ENCODE results near the gene TGOLN2.
"Not testable (repeated sequence)": the region's sequence is repeated elsewhere in the genome, so short reads cannot be mapped to it uniquely, and the experiment has no call there.

The TGOLN2 gene

GRCh38 chr2:85368921-85369320, 41.1 kb upstream of the TGOLN2 start:
- TF ChIP-seq CTCF (IDR thresholded peaks at IDR 0.05; ENCODE audit: low read depth, low read length) = no peak
- no peaks in the 10 kb centered on the region for H3K36me3 ChIP-seq

GRCh38 chr2:85367180-85367579, 39.4 kb upstream of the TGOLN2 start:
- Histone ChIP-seq H3K27me3 (no peaks in the 10 kb centered on the region), H3K4me3 (ENCODE audit: low read depth, low read length) (no peak overlapping the region), H3K9me3 (no peaks in the 10 kb centered on the region), H3K4me1 (no peaks in the 10 kb centered on the region), H3K36me3 (no peaks in the 10 kb centered on the region)
- no peak for DNase-seq
- no peak for TF ChIP-seq CTCF (IDR thresholded peaks at IDR 0.05; ENCODE audit: low read depth, low read length)

More at GRCh38 chr2:85368921-85369320, 41.1 kb upstream of the TGOLN2 start:
- H3K4me1 ChIP-seq = no peaks in the 10 kb centered on the region
- H3K4me3 ChIP-seq (ENCODE audit: low read depth, low read length) = no peak overlapping the region
- no peak for DNase-seq
- no peaks in the 10 kb centered on the region for H3K27me3 ChIP-seq
- no peaks in the 10 kb centered on the region for H3K9me3 ChIP-seq

GRCh38 chr2:85362653-85363387, 35.0 kb upstream of the TGOLN2 start:
- not testable (repeated sequence) for H3K27me3 ChIP-seq; H3K4me3 ChIP-seq (ENCODE audit: low read depth, low read length); DNase-seq; H3K9me3 ChIP-seq; H3K4me1 ChIP-seq; H3K36me3 ChIP-seq

DNA sequence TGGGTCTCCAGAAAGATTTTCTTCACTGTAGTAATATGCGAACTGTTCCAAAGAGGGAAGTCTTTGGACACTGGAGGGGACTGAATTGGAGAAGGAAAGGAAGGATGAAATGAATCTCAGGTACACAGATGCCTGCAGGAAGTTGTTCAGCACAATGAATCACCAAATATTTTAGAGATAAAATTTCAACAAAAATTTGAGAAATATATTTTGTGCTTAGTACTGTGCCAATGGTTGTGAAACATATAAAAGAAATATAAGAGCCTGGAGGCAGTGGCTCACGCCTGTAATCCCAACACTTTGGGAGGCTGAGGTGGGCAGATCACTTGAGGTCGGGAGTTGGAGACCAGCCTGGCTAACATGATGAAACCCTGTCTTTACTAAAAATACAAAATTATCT, 29.9 kb upstream of the TGOLN2 start:
- Histone ChIP-seq H3K9me3 (no peaks in the 10 kb centered on the region), H3K27me3 (no peaks in the 10 kb centered on the region), H3K4me1 (no peaks in the 10 kb centered on the region), H3K4me3 (ENCODE audit: low read depth, low read length) (no peak overlapping the region), H3K36me3 (no peaks in the 10 kb centered on the region)
- no peak for TF ChIP-seq CTCF (IDR thresholded peaks at IDR 0.05; ENCODE audit: low read depth, low read length)
- no peak for DNase-seq

- H3K27me3 ChIP-seq = no peaks in the 10 kb centered on the region
- H3K9me3 ChIP-seq = no peaks in the 10 kb centered on the region
- no peak overlapping the region for H3K4me3 ChIP-seq (ENCODE audit: low read depth, low read length)
- H3K4me1 ChIP-seq = no peaks in the 10 kb centered on the region
- H3K36me3 ChIP-seq = no peaks in the 10 kb centered on the region
- no peak for DNase-seq
- no peak for TF ChIP-seq CTCF (IDR thresholded peaks at IDR 0.05; ENCODE audit: low read depth, low read length)
These were observed 28.4 kb upstream of the TGOLN2 start for GRCh38 chr2:85356186-85356585.

GRCh38 chr2:85355521-85355920, 27.7 kb upstream of the TGOLN2 start:
- no peaks in the 10 kb centered on the region for H3K36me3 ChIP-seq
- no peaks in the 10 kb centered on the region for H3K27me3 ChIP-seq
- no peaks in the 10 kb centered on the region for H3K9me3 ChIP-seq
- no peak for DNase-seq
- no peak for TF ChIP-seq CTCF (IDR thresholded peaks at IDR 0.05; ENCODE audit: low read depth, low read length)
- no peaks in the 10 kb centered on the region for H3K4me1 ChIP-seq
- peak overlapping the region; percentile 91 for H3K4me3 ChIP-seq (ENCODE audit: low read depth, low read length)
